ENCODE data around the gene TMEM187.

Gene TMEM187

DNA sequence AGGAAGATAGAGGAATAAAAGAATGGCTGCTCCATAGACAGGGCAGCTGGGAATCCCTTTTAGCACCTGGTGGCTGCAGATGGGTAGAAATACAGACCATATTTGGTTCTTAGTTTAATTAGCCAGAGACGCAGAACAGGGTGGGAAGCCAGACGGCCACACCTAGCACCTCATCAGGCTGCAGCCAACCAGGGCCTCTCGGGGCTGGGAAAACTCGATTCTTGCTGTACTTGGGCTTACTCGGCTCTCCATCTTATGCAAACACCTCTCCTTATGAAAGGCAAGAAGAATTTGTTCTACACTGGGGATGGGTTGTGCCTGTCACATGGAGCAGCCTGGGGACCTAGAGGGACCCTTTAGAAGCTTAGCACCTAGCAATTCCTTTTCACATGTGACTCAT is 27.5 kb downstream of the TMEM187 start:
- DNase-seq (ENCODE audit: low spot score): no peak

DNA sequence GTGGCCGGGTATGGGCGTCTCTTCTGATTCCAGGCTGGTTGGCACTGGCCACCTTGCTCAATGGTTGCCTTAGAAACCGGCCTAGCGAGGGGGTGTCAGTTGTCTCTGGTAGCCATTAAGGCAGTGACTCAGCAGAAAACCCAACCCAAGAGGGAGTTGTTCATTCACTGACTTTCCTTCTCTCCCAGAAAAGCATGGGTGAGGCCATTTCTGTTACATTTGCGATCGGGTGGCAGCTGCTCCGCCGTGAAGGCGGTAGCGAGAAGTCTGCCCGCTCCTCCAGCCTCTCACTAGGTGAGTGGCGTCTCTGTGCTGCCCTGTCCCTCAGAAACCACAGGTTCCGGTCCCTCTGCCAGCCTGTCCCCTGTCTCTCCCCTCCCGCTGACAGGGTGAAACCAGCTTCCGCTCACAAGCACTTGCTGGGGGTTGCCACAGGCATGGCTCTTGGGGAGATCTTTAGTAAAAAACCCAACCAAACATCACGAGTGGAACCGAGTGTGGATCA is 29.7 kb downstream of the TMEM187 start:
- DNase-seq (ENCODE audit: low spot score): no peak

DNA sequence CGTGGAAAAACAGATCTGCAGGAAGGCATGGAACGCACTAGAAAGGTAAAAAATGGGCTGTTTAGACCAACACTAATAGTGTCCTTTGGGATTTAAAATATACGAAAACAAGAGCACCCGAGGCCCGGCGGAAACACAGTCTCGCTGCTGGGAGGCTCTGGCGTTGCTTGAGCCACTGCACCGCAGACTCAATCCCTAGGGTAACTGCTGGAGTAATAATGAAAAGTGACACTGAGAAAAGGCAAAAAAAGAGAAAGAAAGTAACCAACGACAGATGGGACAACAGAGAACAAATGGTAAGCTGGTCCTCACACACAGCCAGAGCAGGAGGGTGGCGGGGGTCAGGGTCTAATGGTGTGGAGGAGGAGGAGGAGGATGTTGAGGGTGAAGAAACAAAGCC is 31.8 kb downstream of the TMEM187 start:
- no peak for DNase-seq (ENCODE audit: low spot score)

DNA sequence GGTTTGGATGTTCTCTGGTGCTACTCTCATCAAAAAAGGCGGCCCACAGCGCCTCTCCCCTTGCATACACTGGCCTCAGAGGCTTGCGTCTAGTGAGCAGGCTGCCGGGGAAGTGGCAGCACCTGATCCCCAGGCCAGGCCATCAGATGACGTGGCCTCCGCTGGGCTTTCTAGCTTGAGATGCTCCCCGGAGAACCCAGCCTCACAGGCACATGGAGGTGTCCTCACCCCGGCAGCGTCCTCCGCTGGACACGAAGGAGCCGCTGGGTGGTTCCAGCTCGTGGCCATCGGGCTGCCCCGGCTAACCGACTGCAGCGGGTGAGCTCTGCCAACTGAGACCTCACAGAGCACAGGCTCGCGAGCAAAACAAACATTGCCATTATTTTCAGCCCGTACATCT is 34.4 kb downstream of the TMEM187 start:
- no peak for DNase-seq (ENCODE audit: low spot score)

DNA sequence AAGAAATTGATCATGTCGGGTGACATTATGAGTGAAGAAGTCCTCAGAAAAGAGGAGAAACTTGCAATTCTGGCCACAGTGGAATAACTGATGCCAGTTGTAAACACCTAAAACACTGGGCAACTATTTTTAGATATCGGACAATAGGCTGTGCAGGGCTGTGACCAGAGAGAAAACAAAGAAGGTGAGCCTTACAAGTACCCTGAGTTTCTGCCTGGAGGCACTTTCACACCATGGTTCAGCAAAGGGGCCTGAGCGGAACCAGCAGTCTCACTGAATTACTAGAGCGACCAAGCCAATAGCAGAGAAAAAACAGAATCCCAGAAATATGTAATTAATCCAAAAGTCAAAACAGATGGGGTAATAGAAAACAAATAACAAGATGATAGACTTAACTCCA is 36.0 kb downstream of the TMEM187 start:
- DNase-seq (ENCODE audit: low spot score): no peak

DNA sequence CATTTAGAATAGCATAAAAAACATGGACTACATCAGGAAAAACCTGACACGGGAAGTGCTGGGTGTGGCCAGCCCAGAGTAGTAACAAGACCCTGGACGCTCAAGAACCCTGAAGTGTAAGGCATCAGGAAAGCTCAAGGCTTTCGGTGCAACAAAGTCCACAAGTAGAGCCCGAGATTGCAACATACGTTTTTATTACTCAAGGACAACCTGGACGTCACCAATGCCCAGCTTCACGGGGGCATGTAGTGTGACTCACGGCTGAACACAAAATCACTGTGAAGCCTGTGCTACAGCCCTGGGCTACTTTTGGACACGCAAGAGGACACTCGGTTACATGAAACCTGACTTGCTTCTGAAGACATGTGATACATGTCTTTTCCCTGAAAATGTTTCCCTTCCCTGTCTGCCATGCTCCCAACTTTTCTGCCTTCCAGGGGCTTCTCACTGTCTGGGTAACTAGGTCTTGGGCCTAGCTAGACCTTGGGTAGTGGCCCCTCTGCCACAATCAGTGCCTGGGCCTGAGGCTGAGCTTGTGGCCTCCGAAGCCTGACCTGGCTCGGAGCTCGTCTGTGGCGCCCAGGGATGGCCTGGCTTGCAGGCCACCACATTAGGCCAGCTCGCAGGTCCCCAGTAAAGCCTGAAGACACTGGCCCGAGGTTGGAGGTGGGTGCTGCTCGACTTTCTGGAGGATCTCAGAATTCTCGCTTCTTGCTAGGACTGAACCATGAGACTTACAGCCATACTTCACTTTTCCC is 38.0 kb downstream of the TMEM187 start:
- DNase-seq (ENCODE audit: low spot score): no peak

DNA sequence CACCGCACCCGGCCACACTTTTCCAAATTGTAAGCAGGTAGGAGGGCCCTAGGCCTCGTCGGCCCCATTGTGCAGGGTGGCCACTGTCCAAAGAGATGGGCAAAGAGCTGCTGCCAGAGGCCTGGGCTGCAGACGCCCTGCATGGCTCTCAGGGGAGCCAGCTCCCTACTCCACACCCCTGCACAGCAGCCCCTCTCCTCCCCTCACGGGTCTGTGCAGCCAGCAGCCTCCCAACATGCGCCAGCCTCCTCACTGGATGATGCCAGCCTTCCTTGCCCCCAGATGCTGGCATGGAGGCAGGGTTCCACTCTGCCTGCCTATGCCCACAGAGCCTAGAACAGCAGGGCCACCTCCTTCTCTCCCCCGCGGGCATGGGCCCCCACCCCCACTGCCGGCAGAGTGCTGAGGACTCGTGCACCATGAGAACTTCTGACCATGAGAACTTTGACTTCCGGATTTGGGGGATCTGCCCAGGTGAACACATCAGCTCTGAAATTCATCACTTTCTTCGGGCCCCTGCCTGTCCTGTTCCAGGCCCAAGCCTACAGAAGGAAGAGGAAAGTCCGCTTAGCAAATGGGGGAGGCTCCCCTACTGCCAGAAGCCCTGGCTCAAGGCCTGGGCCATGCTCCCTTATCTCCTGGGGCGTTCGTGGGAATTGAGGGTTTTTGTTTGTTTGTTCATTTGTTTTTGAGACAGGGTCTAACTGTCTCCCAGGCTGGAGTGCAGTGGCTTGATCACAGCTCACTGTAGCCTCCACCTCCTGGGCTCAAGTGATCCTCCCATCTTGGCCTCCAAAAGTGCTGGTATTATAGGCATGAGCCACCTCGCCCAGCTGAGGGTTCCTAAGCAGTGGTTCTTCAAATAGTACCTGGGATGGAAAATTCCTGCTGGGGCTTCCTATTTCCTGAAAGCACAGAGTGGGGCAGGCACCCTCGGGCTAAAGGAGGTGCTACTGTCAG is 39.1 kb downstream of the TMEM187 start:
- DNase-seq (ENCODE audit: low spot score): no peak

DNA sequence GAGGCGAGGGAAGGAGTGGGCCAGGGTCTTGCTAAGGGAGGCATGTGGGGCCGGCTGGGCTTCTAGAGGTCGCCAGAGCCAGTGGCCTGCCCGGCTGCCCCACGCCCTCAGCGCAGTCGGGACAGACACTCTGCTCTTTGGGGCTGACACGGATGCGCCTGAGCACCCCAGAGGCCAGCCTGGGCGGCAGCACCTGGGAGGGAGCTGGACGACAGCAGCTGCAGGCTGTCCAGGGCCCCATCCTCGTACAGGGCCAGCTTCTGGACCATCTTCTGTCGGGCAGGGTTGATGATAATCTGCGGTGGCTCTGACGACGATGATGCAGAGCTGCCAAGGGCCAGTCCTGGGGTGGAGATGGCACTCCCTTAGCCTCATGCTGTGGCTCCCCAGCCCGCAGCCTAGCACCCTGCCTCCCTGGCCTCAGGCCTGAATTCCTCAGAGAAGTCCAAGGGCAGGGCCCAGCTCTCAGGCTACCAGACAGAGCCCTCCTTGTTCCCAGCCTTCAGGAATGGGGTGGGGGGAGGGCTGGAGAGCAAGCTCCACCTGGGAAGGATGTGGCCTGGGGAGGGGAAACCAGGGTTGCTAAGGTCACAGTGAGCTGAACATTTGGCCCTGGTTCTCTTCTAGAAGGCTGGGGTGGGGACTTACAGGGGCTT is 39.9 kb downstream of the TMEM187 start:
- DNase-seq (ENCODE audit: low spot score): no peak

DNA sequence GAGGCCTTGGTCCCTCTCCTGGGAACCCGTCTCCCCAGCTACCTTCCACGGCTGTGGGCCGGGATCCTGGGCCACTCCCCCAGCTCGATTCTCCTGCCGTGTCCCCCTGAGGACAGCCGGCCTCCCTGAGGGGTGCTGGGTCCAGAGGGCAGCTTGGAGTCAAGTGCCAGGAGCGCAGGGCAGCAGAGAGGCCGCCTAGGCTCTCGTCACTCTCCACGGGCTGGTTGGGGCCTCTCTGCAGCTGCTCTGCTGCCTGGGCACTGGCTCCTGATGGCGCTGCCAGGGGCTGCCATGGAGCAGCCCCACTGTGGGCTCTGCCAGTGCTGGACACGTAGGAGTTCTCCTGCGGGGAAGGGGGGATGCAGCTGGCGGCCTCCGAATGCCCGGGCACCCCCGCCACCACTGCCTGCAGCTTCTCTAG is 40.5 kb downstream of the TMEM187 start:
- no peak for DNase-seq (ENCODE audit: low spot score)

DNA sequence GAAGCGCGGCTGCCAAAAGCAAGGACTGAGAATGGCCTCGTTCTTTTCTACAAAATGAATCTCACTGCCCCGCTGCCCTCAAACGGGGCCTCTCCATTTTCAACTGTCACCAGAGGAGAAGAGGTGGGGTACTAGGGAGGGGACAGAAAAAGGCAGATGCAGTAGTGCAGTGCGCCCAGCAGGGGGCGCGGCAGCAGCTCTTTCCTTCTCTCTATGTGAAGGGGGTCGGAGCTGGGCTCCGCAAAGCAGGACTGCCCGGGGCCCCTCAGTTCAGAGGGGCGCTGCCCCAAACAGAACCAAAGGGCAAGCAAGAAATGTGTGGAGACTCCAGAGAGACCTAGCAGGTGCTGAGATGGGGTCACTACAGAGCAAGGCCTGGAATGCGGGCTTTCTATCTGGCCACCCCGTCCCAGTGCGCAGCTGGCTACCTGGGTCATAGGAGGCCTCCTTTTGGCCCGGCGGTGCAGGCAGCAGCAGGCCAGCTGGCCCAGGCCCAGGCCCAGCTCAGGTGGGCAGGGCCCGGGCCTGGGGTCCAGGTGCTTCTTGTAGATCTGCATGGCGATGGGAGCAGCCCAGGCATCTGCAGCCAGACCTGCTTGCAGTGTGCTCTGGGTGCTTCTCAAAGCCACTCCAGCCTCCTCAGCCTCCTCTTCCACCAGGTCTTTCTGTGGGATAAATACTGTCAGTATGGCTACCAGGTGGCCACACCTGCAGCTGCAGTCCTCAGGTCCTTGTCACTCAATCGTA is 41.2 kb downstream of the TMEM187 start:
- DNase-seq (ENCODE audit: low spot score): peak; percentile 64

DNA sequence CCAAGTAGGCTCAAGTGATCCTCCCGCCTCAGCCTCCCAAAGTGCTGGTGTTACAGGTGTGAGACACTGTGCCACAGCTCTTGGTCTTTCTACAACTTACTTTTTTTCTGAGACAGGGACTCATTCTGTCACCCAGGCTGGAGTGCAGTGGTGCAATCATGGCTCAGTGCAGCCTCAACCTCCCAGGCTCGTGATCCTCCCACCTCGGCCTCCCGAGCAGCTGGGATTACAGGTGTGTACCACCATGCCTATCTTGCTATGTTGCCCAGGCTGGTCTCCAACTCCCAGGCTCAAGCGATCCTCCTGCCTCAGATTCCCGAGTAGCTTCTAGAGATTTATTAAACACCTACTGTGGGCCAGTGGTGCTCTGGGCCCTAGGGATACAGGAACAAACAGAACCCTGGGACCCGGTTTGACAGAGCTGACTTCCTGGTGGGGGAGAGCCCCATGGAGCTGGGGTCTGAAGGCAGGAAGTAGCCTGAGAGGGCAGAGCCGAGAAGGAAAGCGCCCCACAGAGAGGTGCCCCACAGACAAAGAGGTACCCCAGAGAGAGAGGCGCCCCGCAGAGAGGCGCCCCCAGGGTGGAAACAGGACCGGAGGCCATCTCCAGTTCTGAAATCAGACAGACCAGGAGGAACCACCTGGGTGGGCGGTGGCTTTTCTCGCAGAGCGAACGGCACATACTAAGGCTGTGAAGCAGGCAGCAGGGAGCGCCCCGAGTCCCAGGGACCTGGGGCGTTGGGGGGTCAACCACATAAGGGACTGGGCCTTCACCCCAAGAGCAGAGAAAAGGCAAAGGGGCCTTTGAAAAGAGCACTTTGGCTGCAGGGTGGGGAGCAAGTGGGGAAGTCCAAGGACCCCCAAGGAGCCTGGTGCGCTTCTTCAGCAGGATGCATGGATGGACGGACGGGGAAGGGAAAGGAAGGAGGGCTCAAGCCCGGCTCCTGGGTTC is 42.2 kb downstream of the TMEM187 start:
- no peak for DNase-seq (ENCODE audit: low spot score)

DNA sequence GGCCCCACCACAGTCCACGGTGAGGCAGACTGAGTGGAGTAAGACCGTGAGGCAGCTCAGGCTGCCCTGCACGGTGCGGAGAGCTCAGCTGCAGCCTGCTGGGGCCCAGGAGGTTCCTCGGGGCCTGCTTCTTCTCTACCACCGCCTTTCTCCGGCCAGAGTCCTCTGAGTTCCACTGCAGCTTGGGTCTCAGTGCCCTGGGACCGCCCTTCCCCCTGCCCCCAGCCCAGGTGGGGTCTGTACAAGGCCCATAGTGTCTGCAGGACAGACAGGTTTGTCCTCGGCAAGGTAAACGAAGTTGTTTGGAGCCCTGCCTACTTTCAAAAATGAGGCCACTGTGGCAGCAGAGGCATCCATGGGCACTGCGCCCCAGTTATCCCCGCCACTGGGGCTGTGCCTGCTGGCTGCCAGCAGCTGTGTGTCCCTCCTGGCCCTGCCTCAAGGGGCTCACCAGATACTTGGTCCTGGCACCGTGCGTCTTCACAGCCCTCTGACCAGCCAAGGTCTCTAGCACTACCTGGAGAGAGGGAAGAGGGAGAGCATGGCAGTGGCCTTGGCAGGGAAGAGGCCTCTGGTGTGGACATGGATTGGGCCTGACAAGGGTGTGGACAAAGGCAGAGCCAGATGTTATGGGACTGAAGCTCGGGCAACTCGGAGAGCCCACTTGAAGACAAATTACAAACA is 43.2 kb downstream of the TMEM187 start:
- no peak for DNase-seq (ENCODE audit: low spot score)

DNA sequence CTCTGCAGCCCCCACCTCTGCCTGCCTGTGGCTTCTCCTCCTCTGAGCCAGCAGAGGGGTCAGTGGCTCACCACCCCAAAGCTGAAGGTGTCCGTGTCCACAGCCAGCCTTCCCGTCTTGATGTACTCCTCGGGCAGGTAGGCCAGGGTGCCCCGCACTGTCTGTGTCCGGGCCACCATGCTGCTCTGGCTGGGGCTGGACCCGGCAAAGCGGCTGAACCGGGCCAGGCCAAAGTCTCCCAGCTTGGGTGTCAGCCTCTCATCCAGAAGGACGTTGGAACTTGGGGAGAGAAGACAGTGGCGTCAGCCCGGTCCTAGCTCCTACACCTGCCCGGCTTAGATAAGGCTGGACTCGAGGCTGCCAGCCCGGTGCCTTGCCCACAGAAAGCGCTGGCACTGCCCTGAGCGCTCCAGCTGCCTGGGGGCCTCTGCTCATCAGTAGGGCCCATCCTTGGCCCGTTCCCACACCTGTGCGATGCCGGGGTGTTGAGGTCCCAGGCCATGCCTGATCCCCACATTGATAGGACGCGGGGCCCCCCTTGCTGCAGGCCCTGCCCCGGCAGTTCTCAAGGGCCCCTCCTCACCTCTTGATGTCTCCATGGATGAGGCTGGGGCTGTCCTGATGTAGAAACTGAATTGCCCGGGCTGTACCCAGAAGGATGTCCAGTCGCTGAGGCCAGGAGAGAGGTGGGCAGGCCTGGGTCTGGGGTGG is 44.0 kb downstream of the TMEM187 start:
- no peak for DNase-seq (ENCODE audit: low spot score)

DNA sequence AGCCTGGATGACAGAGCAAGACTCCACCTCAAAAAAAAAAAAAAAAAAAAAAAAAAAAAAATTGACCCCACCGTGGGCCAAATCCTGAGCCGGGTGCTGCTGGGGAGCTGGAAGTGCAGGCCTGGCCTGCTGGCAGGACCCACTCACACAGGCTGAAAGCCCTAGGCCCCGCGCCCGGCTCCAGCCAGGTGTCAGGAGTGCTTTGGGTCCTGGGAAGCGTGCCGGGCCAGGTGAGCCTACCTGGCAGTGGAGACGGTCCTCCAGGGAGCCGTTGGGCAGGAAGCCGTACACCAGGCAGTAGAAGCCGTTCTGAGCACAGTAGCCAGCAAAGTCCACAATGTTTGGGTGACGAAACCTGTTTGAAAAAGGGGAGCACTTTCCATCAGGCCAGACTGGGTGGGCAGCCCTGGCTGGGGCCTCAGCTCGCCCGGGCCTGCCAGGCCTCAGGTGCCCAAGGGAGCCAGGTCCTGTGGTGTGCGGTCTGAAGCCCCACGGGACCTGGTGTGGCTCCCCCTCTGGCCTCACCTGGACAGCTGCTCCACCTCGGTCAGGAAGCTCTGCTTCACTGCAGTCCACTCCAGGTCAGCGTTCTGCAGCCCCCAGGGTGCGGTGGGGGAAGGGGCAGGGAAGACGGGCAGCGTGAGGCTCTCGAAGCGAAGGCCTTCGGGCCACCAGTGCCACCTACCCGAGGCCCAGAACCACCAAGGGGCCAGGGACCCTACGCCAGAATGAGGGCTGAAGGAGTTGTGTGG is 45.4 kb downstream of the TMEM187 start:
- DNase-seq (ENCODE audit: low spot score): no peak

DNA sequence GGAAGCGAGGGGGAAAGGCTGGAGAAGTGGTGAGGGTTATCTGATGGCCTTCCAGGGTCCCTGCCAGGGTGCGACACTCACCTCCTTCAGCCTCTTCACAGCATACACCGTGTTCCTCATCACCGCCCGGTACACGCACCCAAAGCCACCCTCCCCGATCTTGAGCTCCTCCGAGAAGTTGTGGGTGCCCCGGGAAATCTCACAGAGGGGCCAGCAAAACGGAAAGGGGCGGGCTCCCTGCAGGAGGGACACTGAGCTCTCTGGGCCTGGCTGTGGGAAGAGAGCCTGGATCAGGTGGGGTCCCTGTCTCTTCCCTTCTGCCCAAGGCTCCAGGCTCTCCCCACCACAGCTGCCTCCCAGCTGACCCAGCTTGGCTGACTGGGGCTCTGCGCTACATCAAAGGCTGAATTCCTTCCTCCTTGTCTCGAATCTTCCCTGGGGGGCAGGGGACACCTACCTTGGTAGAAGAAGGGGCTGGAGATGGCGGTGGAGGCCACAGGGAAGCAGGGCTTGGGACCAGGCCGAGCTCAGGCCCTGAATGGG is 46.0 kb downstream of the TMEM187 start:
- no peak for DNase-seq (ENCODE audit: low spot score)

DNA sequence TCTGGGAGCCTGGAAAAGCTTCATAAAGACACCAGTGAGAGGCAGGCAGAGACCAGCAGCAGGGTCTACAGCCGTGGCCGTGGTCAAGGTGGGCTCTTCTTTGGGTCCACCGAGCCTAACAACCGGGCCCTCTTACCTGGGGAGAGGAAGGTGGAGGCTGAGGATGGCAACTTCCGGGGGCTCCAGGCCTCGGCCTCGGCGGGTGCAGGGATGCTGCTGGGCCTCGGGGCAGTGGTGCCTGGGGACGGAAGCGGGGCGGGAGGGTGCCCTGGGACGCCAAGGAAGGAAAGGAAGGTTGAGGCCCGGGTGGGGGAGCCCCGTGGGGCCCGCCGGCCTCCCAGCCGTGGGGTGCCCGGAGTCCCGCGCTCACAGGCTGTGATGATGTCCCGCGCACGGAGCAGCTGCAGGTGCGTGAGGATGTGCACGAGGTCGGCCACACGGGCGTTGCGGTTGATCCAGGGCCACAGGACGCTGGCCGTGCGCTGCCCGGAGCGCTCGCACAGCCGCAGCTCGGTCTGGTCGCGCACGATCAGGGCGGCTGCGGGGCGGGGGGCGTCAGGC is 46.6 kb downstream of the TMEM187 start:
- DNase-seq (ENCODE audit: low spot score): peak; percentile 7

DNA sequence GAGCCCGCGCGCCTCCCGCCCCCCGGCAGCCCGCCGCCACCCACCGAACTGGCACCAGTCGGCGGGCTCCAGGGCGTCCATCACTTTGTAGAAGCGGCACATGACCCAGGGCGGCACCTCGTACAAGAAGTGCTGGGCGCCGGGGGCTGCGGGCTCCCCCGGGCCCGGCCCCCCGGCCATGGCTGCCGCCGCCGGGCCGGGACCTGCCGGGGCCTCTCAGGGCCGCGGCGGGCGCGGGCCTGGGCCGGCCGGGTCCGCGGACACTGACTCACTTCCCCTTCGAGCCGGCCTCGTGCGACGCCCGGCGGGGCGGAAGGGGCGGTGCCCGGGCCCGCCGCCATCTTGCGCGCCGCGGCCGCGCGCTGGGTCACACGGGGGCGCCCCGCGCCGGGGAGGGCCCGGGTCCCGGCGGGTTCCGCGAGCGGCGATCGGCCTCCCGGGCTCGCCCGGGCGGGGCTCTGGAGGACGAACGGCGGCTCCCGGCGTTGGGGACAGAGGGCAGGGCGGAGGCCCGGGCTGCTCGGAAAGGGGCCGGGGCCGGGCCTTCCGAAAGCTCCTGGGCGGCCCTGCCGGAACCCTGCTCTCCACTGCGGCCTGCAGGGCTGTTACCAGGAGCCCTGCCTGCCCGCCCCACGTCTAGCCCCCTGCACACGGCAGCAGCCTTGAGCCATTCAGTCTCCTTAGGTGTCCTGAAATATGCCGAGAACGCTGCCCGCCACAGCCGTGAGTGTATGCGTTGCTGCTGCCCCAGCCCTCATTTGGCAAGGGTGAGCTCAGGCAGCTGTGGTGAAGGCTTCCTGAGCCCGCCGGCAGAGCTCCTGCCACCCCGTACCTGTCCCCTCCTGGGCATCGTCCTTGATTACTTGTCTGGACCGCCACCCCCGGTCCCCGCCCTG is 47.3 kb downstream of the TMEM187 start, which contains the start of gene IRAK1:
IRAK1 (minus strand) TSS at position 270 of the 896 bp plus-strand sequence; CDS start at position 180, 90 bp downstream.
- peak; percentile 61 for DNase-seq (ENCODE audit: low spot score)
